HepG2 (cell line): ENCODE measurements around the gene MIA. TPM values are rescaled to one million over a fixed set of nuclear protein-coding genes. Genes with fewer than 3 reads are reported as not detected.
A peak's percentile ranks its signal among the peaks of the same experiment; 100 is the strongest.

Source experiments
- ATF2 ChIP-seq: sonication (generic); formaldehyde crosslinking; IDR thresholded peaks from 2 replicates; pipeline ENCODE4 v1.4.0; 2020; ENCODE audit warnings: missing genetic modification reagents
- BRD4 ChIP-seq: sonication (generic); formaldehyde crosslinking; IDR thresholded peaks from 2 replicates; pipeline ENCODE4 v1.4.0; 2020; ENCODE audit warnings: missing genetic modification reagents
- GATAD2A ChIP-seq: IDR thresholded peaks from 2 replicates; pipeline ENCODE4 v1.6.1; 2016
- GTF2F1 ChIP-seq: fragments of 150-350 bp; IDR thresholded peaks from 2 replicates; pipeline ENCODE4 v1.6.1; 2014; ENCODE audit warnings: low read length
- HMGA1 ChIP-seq: sonication (generic); formaldehyde crosslinking; conservative IDR thresholded peaks from 2 replicates; pipeline ENCODE4 v1.4.0; 2020; ENCODE audit warnings: missing genetic modification reagents
- HNF4A ChIP-seq: sonication (generic); formaldehyde crosslinking; IDR thresholded peaks from 2 replicates; pipeline ENCODE4 v1.4.0; 2020; ENCODE audit warnings: missing genetic modification reagents
- NR2C2 ChIP-seq: sonication (generic); formaldehyde crosslinking; IDR thresholded peaks from 2 replicates; pipeline ENCODE4 v1.4.0; 2020; ENCODE audit warnings: missing genetic modification reagents, mild to moderate bottlenecking, moderate library complexity, borderline replicate concordance
- NR2F6 ChIP-seq, 2 experiments: IDR thresholded peaks; 2 replicates each; pipeline ENCODE4 v1.6.1; 2016; ENCODE audit warnings: antibody characterized with exemption in 1 of 2, mild to moderate bottlenecking in 1 of 2
- PBX2 ChIP-seq: IDR thresholded peaks from 2 replicates; pipeline ENCODE4 v1.6.1; 2016; ENCODE audit warnings: control low read depth
- PHF21A ChIP-seq: sonication (generic); formaldehyde crosslinking; IDR thresholded peaks from 2 replicates; pipeline ENCODE4 v1.5.0; 2020; ENCODE audit warnings: mild to moderate bottlenecking, missing genetic modification reagents
- POLR2A ChIP-seq, 2 experiments: IDR thresholded peaks; 2 replicates each; pipeline ENCODE4 v1.6.1; 2011; ENCODE audit warnings: low read depth in 2 of 2, low read length in 2 of 2, mild to moderate bottlenecking in 1 of 2, moderate library complexity in 1 of 2; ENCODE audit not compliant: insufficient read depth in 1 of 2
- SP1 ChIP-seq, 2 experiments: fragments of 450-650 bp in 1 of 2; sonication (generic) in 1 of 2; formaldehyde crosslinking in 1 of 2; IDR thresholded peaks; 2 replicates each; pipeline versions ENCODE4 v1.4.0 to v1.6.1; 2016 to 2020; ENCODE audit warnings: missing genetic modification reagents in 1 of 2
- ZBTB7B ChIP-seq: sonication (generic); formaldehyde crosslinking; IDR thresholded peaks from 2 replicates; pipeline ENCODE4 v1.4.0; 2020; ENCODE audit warnings: missing genetic modification reagents
- ZFP37 ChIP-seq: sonication (generic); formaldehyde crosslinking; IDR thresholded peaks from 2 replicates; pipeline ENCODE4 v1.4.0; 2020; ENCODE audit warnings: missing genetic modification reagents, borderline replicate concordance
- ZMYM4 ChIP-seq: sonication (generic); formaldehyde crosslinking; IDR thresholded peaks from 2 replicates; pipeline ENCODE4 v1.8.1; 2023; ENCODE audit warnings: mild to moderate bottlenecking, missing genetic modification reagents
- ZNF318 ChIP-seq: sonication (generic); formaldehyde crosslinking; IDR thresholded peaks from 2 replicates; pipeline ENCODE4 v1.4.0; 2020; ENCODE audit warnings: mild to moderate bottlenecking, missing genetic modification reagents
- ZNF570 ChIP-seq: sonication (generic); formaldehyde crosslinking; IDR thresholded peaks from 2 replicates; pipeline ENCODE4 v1.4.0; 2020; ENCODE audit warnings: mild to moderate bottlenecking, missing genetic modification reagents, borderline replicate concordance
- ZNF580 ChIP-seq: IDR thresholded peaks from 2 replicates; pipeline ENCODE4 v1.6.1; 2016; ENCODE audit warnings: low read depth, borderline replicate concordance
- ZNF746 ChIP-seq: sonication (generic); formaldehyde crosslinking; IDR thresholded peaks from 2 replicates; pipeline ENCODE4 v1.8.0; 2022; ENCODE audit warnings: mild to moderate bottlenecking, missing genetic modification reagents
- polyA plus RNA-seq, 8 experiments: library from polyadenylated mRNA; depleted of rRNA in 3 of 8; stranded (reverse) in 7 of 8; unstranded in 1 of 8; fragments of >200 nt; fragmentation: Illumina TruSeq in 4 of 8; extraction: Trizol in 4 of 8; gene quantifications; 2 replicates each; pipeline versions ENCODE4 v1.2.1 to v1.2.3, GENCODE V29; 2011 to 2016; ENCODE audit warnings: low read depth in 4 of 8, missing spikeins in 1 of 8, mixed read lengths in 1 of 8; ENCODE audit not compliant: insufficient read depth in 1 of 8
- total RNA-seq, 5 experiments: library from RNA; depleted of rRNA; stranded (reverse); fragments of >200 nt; fragmentation: Illumina TruSeq; extraction: Trizol; gene quantifications; 2 replicates each; pipeline ENCODE4 v1.2.3, GENCODE V29; 2016; ENCODE audit warnings: low read depth in 1 of 5

MIA gene
- total and polyA plus RNA-seq, 2 of the 13 experiments (the other 11 are each of a cell fraction or from before 2014, with no cell fraction given), result 0.61 TPM; not detected in 1

- TF ChIP-seq ZNF318 (CRISPR knock-in tag) (no peak), ZMYM4 (CRISPR knock-in tag) (0 out of 2 replicates have a peak, but pooled peaks have one; percentile 58), ZBTB7B (CRISPR knock-in tag) (peak; percentile 8; the same call in 1 of the 2 replicates), BRD4 (CRISPR knock-in tag) (no peak), HNF4A (peak; percentile 69), ZNF746 (CRISPR knock-in tag) (0 out of 2 replicates have a peak, but pooled peaks have one; percentile 10), SP1 (IDR thresholded peaks at IDR 0.05) (0 out of 2 replicates have a peak, but pooled peaks have one; percentile 44), SP1 (CRISPR knock-in tag; IDR thresholded peaks at IDR 0.05) (peak; percentile 93), ATF2 (peak; percentile 30; the same call in 1 of the 2 replicates), NR2C2 (CRISPR knock-in tag) (peak; percentile 92), HMGA1 (CRISPR knock-in tag) (no peak), ZNF570 (CRISPR knock-in tag) (no peak), NR2F6 (IDR thresholded peaks at IDR 0.05) (peak; percentile 98), NR2F6 (CRISPR knock-in tag; IDR thresholded peaks at IDR 0.05) (peak; percentile 96), ZFP37 (CRISPR knock-in tag) (no peak), GATAD2A (CRISPR knock-in tag) (peak; percentile 10; the same call in 1 of the 2 replicates), PHF21A (CRISPR knock-in tag) (peak; percentile 52; the same call in 1 of the 2 replicates), POLR2A (IDR thresholded peaks at IDR 0.05; ENCODE audit: insufficient read depth in 1 of 2, low read depth in 2 of 2, low read length in 2 of 2) (peak in 1 of 2 experiments; percentile 65; a peak in 3 of 4 replicates), ZNF580 (CRISPR knock-in tag) (peak; percentile 63; the same call in 1 of the 2 replicates), PBX2 (no peak), GTF2F1 (peak; percentile 97; the same call in 1 of the 2 replicates)
Observed at GRCh38 chr19:40750058-40750873, 25.1 kb upstream of the MIA start, which contains the start of gene ACTMAP (continued).
